Measurements from ENCODE around the gene ZNF112. TPM values are rescaled to one million over a fixed set of nuclear protein-coding genes. Genes with fewer than 3 reads are reported as not detected.

ZNF112 gene
- 2.6 and 3.6 TPM in 2 replicates for total RNA-seq

DNA sequence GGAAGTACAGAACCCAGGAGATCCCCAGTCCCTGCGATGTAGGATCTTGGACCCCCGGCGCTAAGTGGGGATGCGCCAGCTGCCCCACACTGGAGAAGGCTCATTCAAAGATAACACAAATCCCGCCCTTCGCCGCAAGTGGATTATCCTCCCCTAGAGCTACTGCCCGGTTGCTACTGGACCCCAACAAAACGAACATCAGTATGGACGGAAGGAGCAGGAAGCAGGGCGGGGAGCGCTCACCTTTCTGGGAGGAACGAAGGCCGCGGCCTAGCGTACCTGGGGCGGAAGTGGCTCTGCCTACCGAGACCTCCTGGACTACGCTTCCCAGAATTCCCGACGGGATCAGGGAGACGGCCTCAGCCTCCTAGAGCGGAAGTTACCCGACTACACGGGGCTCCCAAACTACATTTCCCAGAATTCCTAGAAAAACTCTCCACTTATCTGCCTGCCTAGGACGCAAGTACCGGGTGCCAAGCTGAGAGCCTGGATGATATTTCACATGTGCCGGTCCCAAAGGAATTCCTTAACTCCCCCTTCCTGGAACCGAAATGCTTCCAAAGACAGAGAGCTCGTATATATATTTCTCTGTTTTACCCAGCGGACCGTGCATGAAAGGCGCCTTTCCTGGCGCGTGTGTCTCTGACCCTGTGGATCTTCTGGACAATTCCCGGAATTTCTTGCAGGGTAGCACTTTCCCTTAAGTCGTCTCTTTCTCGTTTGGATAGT lies at the start of gene ZNF112:
Gene ZNF112 (minus strand): TSS at position 298 of the 729 bp plus-strand sequence. CDS start 16,141 bp downstream, outside the sequence.

DNA sequence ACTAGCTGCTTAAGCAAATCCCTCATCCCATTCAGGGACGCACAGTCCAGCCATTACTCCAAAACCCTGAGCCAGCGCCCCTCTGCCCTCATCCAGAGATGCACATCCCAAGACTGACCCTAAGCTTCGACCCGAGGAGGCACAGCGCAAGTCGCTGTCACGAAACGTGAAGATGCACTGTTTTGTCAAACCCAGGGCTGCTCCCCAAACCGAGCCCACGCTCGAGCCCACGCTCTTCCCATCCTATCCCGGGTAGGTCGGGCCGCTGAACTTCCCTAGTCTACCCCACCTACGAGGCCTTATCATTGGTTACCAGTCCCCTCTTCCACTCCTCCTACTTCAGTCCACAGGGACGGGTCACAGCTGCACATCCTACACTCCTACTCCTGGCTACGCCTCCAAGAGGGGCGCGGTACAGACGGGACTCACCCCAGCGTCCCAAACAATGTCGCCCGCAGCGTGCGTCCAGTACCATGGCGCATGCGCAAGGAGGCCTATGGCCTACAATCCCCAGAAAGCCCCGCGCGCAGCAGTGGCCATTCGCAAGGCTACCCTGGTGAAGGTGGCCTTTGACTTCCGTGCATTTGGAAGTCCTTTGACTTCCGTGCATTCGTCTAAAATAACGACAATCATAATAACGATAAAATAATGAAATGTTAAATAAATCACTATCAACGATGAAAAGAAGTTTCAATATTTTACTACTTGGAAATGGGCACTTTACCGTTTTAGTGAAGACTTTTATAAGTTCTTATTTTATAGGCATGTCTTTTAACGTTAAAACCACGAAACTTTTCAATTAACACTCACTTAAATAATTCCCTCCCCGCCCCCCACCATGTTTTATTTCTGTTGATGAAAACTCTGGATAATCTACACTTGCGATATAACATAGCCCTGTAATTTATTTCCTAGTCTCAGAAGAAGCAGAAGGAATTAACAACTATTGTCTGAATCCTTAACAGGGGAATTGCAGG lies 44.9 kb upstream of the ZNF112 start, which contains the start of gene ZNF285:
Gene ZNF285 (minus strand): TSS at position 470 of the 977 bp plus-strand sequence. CDS start 4,395 bp downstream, outside the sequence.

DNA sequence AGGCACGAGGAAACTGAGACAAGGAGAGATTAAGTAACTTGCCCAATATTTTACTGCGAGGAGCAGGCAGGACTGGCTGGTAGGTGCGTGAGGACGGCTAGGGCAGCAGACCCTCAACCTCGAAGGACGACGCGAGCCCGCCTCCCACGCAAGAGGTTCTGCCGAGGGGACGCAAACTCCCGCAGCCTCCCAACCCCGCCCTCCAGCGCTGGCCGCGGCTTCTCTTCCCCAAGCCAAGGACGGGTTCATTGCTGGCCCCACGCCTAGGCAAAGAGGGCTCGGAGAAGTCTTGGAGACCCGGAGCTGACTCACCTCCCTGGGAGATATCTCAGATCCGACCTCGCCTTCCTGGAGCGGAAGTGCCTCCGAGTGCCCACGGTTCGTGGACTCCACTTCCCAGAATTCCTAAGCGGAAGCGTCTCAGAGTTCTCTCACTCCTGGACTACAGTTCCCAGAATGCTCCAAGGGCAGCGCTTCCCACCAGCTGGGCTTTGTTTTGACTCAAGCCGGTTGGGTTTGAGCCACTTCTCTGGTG lies 51.8 kb downstream of the ZNF112 start, which contains the start of gene ZNF235:
Gene ZNF235 (minus strand): TSS at position 367 of the 535 bp plus-strand sequence. CDS start 1,621 bp downstream, outside the sequence.

Other genes with a start within 250 kb of the ZNF112 start
- gene ZNF225, start 243.3 kb downstream of the ZNF112 start, total RNA-seq = 2.4 and 2.8 TPM in 2 replicates
- gene ZNF234, start 215.1 kb downstream of the ZNF112 start, total RNA-seq = 3.9 and 4.0 TPM in 2 replicates
- gene ZNF226, start 191.6 kb downstream of the ZNF112 start, total RNA-seq = 4.0 and 15.2 TPM in 2 replicates
- gene ZNF227, start 144.1 kb downstream of the ZNF112 start, total RNA-seq = 5.1 and 8.1 TPM in 2 replicates
- 0.35 and 0.60 TPM in 2 replicates for gene ZNF233, start 96.8 kb downstream of the ZNF112 start, total RNA-seq
- gene ZNF235, start 51.7 kb downstream of the ZNF112 start, total RNA-seq = 1.2 and 10.0 TPM in 2 replicates
- 0.82 and 2.9 TPM in 2 replicates for gene ZNF285, start 44.9 kb upstream of the ZNF112 start, total RNA-seq
- gene ZNF229, start 91.8 kb upstream of the ZNF112 start, total RNA-seq = 3.7 and 4.2 TPM in 2 replicates
- 5.7 and 7.1 TPM in 2 replicates for gene ZNF180, start 143.8 kb upstream of the ZNF112 start, total RNA-seq
- gene CEACAM20, start 173.0 kb upstream of the ZNF112 start, total RNA-seq = not detected in 2 replicates

Data from pericardium fibroblast (primary cell).